MCF 10A (cell line): ENCODE data around the gene SETD1B. TPM values are rescaled to one million over a fixed set of nuclear protein-coding genes. Genes with fewer than 3 reads are reported as not detected.

Source experiments
- BruUV-seq: library from RNA; stranded (reverse); fragments of 400-500 nt; replicated peaks from 2 replicates; lab custom pipeline; 2021; lab: Mats Ljungman, UMichigan
- CTCF ChIA-PET: fragments of 300-600 bp; sonication (Branson Sonifier 250); formaldehyde crosslinking; extraction: SDS; loops from one replicate; lab custom pipeline; 2021; ENCODE audit warnings: antibody characterized with exemption, inconsistent platforms; lab: Yijun Ruan, JAX
- POLR2A ChIA-PET: fragments of 300-600, 350-650 bp; sonication (Branson Sonifier 250); formaldehyde crosslinking; extraction: SDS; loops from one replicate; lab custom pipeline; 2020; ENCODE audit warnings: antibody characterized with exemption, inconsistent platforms; lab: Yijun Ruan, JAX
- DNase-seq: peaks from one replicate; pipeline ENCODE4 v3.0.0-alpha.2; 2018; ENCODE audit not compliant: unreplicated experiment
- H3K27ac Mint-ChIP-seq: one replicate; pipeline ENCODE4 v1.8.0; 2022; ENCODE audit warnings: mild to moderate bottlenecking, low read depth, mixed read lengths; ENCODE audit not compliant: unreplicated experiment
- H3K27me3 Mint-ChIP-seq: one replicate; pipeline ENCODE4 v1.8.0; 2022; ENCODE audit warnings: mixed read lengths; ENCODE audit not compliant: insufficient read depth, unreplicated experiment
- H3K36me3 Mint-ChIP-seq: one replicate; pipeline ENCODE4 v1.8.0; 2022; ENCODE audit warnings: mild to moderate bottlenecking, moderate library complexity, mixed read lengths; ENCODE audit not compliant: insufficient read depth, unreplicated experiment
- H3K4me1 Mint-ChIP-seq: one replicate; pipeline ENCODE4 v1.8.0; 2022; ENCODE audit warnings: mixed read lengths; ENCODE audit not compliant: insufficient read depth, unreplicated experiment
- H3K4me3 Mint-ChIP-seq: one replicate; pipeline ENCODE4 v1.8.0; 2022; ENCODE audit warnings: mild to moderate bottlenecking, moderate library complexity, mixed read lengths; ENCODE audit not compliant: unreplicated experiment
- H3K9me3 Mint-ChIP-seq: one replicate; pipeline ENCODE4 v1.8.0; 2022; ENCODE audit warnings: mixed read lengths; ENCODE audit not compliant: unreplicated experiment
- intact Hi-C: fragments of 100-400 bp; cut with micrococcal nuclease; formaldehyde crosslinking; loops from 2 replicates; pipeline ENCODE4 v1.14.1; 2022
- total RNA-seq: library from RNA; stranded (reverse); gene quantifications from 2 replicates; pipeline ENCODE4 v1.2.3, GENCODE V29; 2022
- TF ChIP-seq, protein P1 (sequence below): fragments of 200-600 bp; IDR thresholded peaks from one replicate; pipeline ENCODE4 v1.8.0; 2022; ENCODE audit warnings: antibody characterized with exemption, mild to moderate bottlenecking; ENCODE audit not compliant: unreplicated experiment

SETD1B gene
- total RNA-seq, 1 experiment from 2014 or later = 19.7 TPM

DNA sequence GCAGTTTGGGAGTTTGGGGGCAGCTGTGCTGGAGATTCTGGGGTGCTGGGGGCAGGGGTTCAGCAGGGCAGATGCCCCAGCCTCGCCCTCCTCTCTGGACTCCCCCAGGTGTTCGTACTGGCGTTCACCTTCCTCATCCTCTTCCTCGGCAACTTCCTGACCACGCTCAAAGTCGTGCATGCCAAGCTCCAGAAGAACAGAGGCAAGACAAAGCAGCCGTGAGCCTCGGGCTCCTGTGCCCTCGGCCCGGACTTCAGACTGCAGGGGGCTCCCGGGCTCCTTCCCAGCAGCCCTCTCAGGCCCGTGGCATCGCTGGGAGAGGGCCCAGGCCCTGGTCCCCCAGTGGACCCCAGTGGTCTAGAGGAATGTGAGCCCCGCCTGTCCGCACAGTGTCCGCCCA, 28.3 kb upstream of the SETD1B start:
- TF ChIP-seq, protein P1, sequence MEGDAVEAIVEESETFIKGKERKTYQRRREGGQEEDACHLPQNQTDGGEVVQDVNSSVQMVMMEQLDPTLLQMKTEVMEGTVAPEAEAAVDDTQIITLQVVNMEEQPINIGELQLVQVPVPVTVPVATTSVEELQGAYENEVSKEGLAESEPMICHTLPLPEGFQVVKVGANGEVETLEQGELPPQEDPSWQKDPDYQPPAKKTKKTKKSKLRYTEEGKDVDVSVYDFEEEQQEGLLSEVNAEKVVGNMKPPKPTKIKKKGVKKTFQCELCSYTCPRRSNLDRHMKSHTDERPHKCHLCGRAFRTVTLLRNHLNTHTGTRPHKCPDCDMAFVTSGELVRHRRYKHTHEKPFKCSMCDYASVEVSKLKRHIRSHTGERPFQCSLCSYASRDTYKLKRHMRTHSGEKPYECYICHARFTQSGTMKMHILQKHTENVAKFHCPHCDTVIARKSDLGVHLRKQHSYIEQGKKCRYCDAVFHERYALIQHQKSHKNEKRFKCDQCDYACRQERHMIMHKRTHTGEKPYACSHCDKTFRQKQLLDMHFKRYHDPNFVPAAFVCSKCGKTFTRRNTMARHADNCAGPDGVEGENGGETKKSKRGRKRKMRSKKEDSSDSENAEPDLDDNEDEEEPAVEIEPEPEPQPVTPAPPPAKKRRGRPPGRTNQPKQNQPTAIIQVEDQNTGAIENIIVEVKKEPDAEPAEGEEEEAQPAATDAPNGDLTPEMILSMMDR = no peak
- no TSS peak for BruUV-seq
- Mint-ChIP-seq H3K36me3 (peaks cover 21% of the 10 kb centered on the region), H3K27me3 (no peaks in the 10 kb centered on the region), H3K27ac (no peak overlapping the region), H3K4me1 (peaks cover 5% of the 10 kb centered on the region), H3K4me3 (no peak overlapping the region), H3K9me3 (no peaks in the 10 kb centered on the region)
- intact Hi-C loops = no loop called here
- no peak for DNase-seq
- ChIA-PET POLR2A (no interaction called here), CTCF (interaction anchor here (0.6 to 17.2 kb wide), 6 partner anchors 9 to 78 kb away, joined by 3 to 301 read pairs (median 6); partner anchors contain the start of gene RHOF)

GRCh38 chr12:121776190-121777098, 27.4 kb upstream of the SETD1B start:
- CTCF ChIA-PET = interaction anchor here (0.6 to 17.2 kb wide), 22 partner anchors 8 to 746 kb away, joined by 3 to 301 read pairs (median 3); partner anchors contain the start of genes PSMD9 and RHOF
- BruUV-seq = no TSS peak
- peaks cover 21% of the 10 kb centered on the region for H3K36me3 Mint-ChIP-seq
- no peaks in the 10 kb centered on the region for H3K9me3 Mint-ChIP-seq
- POLR2A ChIA-PET = interaction anchor here (0.7 to 1.0 kb wide), 3 partner anchors 17 to 140 kb away, joined by 3 to 7 read pairs (median 3); partner anchors contain the start of gene RHOF
- intact Hi-C loops = loop anchor here (1.0 kb wide), 1 partner anchor 18 kb away; no protein-coding TSS in a partner anchor
- no peak overlapping the region for H3K27ac Mint-ChIP-seq
- no peaks in the 10 kb centered on the region for H3K27me3 Mint-ChIP-seq
- DNase-seq = peak; percentile 72
- peaks cover 5% of the 10 kb centered on the region for H3K4me1 Mint-ChIP-seq
- H3K4me3 Mint-ChIP-seq = no peak overlapping the region
- TF ChIP-seq, protein P1 = peak; percentile 83

- Mint-ChIP-seq H3K9me3 (no peaks in the 10 kb centered on the region), H3K4me1 (peaks cover 10% of the 10 kb centered on the region), H3K27ac (no peak overlapping the region), H3K36me3 (peaks cover 21% of the 10 kb centered on the region), H3K4me3 (no peak overlapping the region), H3K27me3 (no peaks in the 10 kb centered on the region)
- TF ChIP-seq, protein P1 = no peak
- no TSS peak for BruUV-seq
- POLR2A ChIA-PET = interaction anchor here (0.7 to 1.6 kb wide), 3 partner anchors 7 to 67 kb away, joined by 3 to 5 read pairs (median 4); no protein-coding TSS in a partner anchor
- CTCF ChIA-PET = interaction anchor here (0.6 to 17.2 kb wide), 4 partner anchors 16 to 182 kb away, joined by 3 to 301 read pairs (median 3); partner anchors contain the start of gene RHOF
- intact Hi-C loops = no loop called here
- DNase-seq = no peak
Measured at GRCh38 chr12:121778567-121779421, 25.0 kb upstream of the SETD1B start.
